Measurements from ENCODE around the gene NRBP1. TPM values are rescaled to one million over a fixed set of nuclear protein-coding genes. Genes with fewer than 3 reads are reported as not detected.

NRBP1 gene
- total and polyA plus RNA-seq, 4 donors: 51.2 to 99.8 (median 87.9) TPM

DNA sequence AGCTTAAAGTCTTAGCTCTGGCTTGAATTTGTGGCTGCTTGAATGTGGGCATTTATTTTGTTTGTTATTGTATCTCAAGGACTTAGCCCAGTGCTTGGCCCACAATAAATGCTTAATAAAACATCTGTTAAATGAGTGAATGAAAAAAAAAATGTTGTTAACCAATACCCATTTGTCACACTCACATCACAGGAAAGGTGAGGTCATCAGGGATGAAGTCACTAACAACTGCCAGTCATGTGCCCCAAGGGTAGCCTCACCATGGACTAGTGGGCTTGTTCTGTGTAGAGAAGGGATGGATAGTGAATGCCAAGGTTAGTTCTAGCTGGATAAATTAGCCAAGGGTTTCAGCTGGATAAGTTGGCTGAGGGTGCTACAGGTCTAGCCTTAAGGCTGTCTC, 3.0 kb downstream of the NRBP1 start:
- peaks cover 6 to 7% of the 10 kb centered on the region in 2 donors for H3K36me3 ChIP-seq (ENCODE audit: control insufficient read depth in 1 of 2, insufficient read depth in 2 of 2, low read length in 1 of 2)
- H3K4me3 ChIP-seq (ENCODE audit: low read length in 2 of 2): no peak overlapping the region
- no peak for DNase-seq
- intact Hi-C loops (cut with DNase I): no loop called here
- H3K27me3 ChIP-seq (ENCODE audit: control insufficient read depth in 1 of 2, insufficient read depth in 2 of 2, low read length in 1 of 2): no peaks in the 10 kb centered on the region
- no peak for ATAC-seq (ENCODE audit: low FRiP score)
- H3K27ac ChIP-seq (ENCODE audit: low read depth in 1 of 2, low read length in 2 of 2): no peak overlapping the region
- H3K9me3 ChIP-seq (ENCODE audit: control insufficient read depth, low read length): no peaks in the 10 kb centered on the region
- H3K4me1 ChIP-seq (ENCODE audit: control insufficient read depth in 1 of 2, insufficient read depth in 2 of 2, low read length in 2 of 2): peaks cover 0 to 2% of the 10 kb centered on the region in 2 donors

DNA sequence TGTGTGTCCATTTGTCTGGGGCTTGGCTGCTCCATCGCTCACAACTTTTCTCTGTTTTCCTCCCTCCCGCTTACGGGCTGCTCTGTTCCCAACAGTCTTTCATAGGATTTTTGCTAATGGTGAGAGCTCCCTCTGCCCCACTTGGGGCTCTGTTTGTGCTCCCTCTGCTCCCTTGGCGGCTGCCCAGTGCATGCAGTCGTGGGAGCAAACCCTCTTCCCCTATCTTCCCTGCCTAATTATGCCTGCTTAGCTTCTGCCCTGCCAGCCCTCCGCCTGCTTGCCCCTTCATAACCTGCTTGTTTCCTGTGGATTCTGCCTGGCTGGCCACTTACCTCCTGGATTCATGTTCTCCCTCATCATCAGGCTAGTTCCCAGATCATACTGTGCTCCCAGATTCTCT, 7.2 kb downstream of the NRBP1 start:
- Histone ChIP-seq H3K9me3 (ENCODE audit: control insufficient read depth, low read length) (no peaks in the 10 kb centered on the region), H3K4me3 (ENCODE audit: low read length in 2 of 2) (no peak overlapping the region), H3K27me3 (ENCODE audit: control insufficient read depth in 1 of 2, insufficient read depth in 2 of 2, low read length in 1 of 2) (no peaks in the 10 kb centered on the region), H3K36me3 (ENCODE audit: control insufficient read depth in 1 of 2, insufficient read depth in 2 of 2, low read length in 1 of 2) (peaks cover 10 to 15% of the 10 kb centered on the region in 2 donors), H3K27ac (ENCODE audit: low read depth in 1 of 2, low read length in 2 of 2) (no peak overlapping the region), H3K4me1 (ENCODE audit: control insufficient read depth in 1 of 2, insufficient read depth in 2 of 2, low read length in 2 of 2) (no peaks in the 10 kb centered on the region)
- DNase-seq (no peak), ATAC-seq (ENCODE audit: low FRiP score) (no peak)
- intact Hi-C loops (cut with DNase I): no loop called here
- 83 to 85% methylated on average over 6 of the region's 6 CpGs for WGBS, 2 donors

DNA sequence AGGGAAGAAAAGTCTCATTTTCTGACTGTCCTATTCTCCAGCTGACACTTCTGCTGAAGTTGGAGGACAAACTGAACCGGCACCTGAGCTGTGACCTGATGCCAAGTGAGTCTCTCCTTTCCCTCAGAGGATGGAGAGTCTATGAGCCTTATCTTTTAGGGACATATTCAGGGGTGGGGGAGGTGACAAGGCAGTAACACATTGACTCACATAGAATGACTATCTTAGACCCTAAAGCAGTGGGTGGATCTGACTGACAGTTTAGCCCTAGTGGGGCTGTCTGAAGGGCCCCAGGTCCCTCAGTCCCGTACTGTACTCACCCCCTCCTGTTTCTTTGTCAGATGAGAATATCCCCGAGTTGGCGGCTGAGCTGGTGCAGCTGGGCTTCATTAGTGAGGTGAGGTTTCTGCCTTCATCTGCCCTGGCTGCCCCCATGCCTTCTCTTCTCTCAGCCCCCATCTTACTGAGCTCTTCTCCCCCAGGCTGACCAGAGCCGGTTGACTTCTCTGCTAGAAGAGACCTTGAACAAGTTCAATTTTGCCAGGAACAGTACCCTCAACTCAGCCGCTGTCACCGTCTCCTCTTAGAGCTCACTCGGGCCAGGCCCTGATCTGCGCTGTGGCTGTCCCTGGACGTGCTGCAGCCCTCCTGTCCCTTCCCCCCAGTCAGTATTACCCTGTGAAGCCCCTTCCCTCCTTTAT, 12.9 kb downstream of the NRBP1 start:
- no peak for ATAC-seq (ENCODE audit: low FRiP score)
- Histone ChIP-seq H3K36me3 (ENCODE audit: control insufficient read depth in 1 of 2, insufficient read depth in 2 of 2, low read length in 1 of 2) (peaks cover 4 to 15% of the 10 kb centered on the region in 2 donors), H3K27ac (ENCODE audit: low read depth in 1 of 2, low read length in 2 of 2) (no peak overlapping the region), H3K4me3 (ENCODE audit: low read length in 2 of 2) (no peak overlapping the region), H3K4me1 (ENCODE audit: control insufficient read depth in 1 of 2, insufficient read depth in 2 of 2, low read length in 2 of 2) (no peaks in the 10 kb centered on the region), H3K27me3 (ENCODE audit: control insufficient read depth in 1 of 2, insufficient read depth in 2 of 2, low read length in 1 of 2) (no peaks in the 10 kb centered on the region), H3K9me3 (ENCODE audit: control insufficient read depth, low read length) (no peaks in the 10 kb centered on the region)
- no peak for DNase-seq
- intact Hi-C loops (cut with DNase I): no loop called here
- WGBS, 2 donors: 79 to 83% methylated on average over 10 of the region's 10 CpGs

DNA sequence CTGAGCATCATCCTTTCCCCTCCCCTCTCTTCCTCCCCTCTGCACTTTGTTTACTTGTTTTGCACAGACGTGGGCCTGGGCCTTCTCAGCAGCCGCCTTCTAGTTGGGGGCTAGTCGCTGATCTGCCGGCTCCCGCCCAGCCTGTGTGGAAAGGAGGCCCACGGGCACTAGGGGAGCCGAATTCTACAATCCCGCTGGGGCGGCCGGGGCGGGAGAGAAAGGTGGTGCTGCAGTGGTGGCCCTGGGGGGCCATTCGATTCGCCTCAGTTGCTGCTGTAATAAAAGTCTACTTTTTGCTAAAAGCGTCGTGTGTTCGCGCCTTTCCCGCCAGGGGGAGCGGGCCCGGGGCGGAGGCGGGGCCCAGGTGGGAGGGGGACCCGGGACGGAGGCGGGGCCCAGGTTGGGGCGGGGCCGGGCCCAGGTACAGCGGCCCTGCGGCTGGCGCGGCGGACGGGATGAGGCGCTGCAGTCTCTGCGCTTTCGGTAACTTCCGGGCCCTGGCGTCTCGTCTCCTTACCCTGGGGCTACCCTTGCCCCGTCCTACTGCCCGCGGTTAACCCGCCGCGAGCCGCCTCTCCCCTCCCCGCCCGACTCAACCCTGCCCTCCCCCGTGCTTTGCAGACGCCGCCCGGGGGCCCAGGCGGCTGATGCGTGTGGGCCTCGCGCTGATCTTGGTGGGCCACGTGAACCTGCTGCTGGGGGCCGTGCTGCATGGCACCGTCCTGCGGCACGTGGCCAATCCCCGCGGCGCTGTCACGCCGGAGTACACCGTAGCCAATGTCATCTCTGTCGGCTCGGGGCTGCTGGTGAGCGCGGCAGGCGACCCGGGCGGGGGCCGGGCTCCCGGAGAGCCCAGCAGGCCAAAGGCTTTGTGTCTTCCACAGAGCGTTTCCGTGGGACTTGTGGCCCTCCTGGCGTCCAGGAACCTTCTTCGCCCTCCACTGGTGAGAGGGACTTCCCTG, 13.8 kb downstream of the NRBP1 start, which contains the start of gene KRTCAP3:
Gene KRTCAP3 (plus strand): TSS at position 424 of the 962 bp plus-strand sequence. CDS start 32 bp downstream, at position 456.
- no peaks in the 10 kb centered on the region for H3K27me3 ChIP-seq (ENCODE audit: control insufficient read depth in 1 of 2, insufficient read depth in 2 of 2, low read length in 1 of 2)
- ATAC-seq (ENCODE audit: low FRiP score) (peak; percentile 51), DNase-seq (no peak)
- H3K4me3 ChIP-seq (ENCODE audit: low read length in 2 of 2): no peak within 1 kb of the TSS
- peak within 1 kb of the TSS in 1 of 2 donors; percentile 16 for H3K27ac ChIP-seq (ENCODE audit: low read depth in 1 of 2, low read length in 2 of 2)
- intact Hi-C loops (cut with DNase I): no loop called here
- no peaks in the 10 kb centered on the region for H3K4me1 ChIP-seq (ENCODE audit: control insufficient read depth in 1 of 2, insufficient read depth in 2 of 2, low read length in 2 of 2)
- no peaks in the 10 kb centered on the region for H3K9me3 ChIP-seq (ENCODE audit: control insufficient read depth, low read length)
- H3K36me3 ChIP-seq (ENCODE audit: control insufficient read depth in 1 of 2, insufficient read depth in 2 of 2, low read length in 1 of 2): peaks cover 0 to 10% of the 10 kb centered on the region in 2 donors
- WGBS, 2 donors: 27 to 37% methylated on average over 57 to 80 of the region's 80 CpGs

DNA sequence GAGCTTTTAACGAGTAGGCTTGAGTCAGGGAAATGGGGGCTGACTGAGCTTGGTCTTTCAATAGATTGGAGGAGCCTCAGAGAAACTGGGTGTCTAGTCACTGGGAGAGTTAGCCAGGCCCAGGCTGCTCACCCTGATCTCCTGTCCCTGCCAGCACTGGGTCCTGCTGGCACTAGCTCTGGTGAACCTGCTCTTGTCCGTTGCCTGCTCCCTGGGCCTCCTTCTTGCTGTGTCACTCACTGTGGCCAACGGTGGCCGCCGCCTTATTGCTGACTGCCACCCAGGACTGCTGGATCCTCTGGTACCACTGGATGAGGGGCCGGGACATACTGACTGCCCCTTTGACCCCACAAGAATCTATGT, 14.5 kb downstream of the NRBP1 start:
- H3K4me3 ChIP-seq (ENCODE audit: low read length in 2 of 2): no peak overlapping the region
- intact Hi-C loops (cut with DNase I): no loop called here
- no peak for ATAC-seq (ENCODE audit: low FRiP score)
- H3K4me1 ChIP-seq (ENCODE audit: control insufficient read depth in 1 of 2, insufficient read depth in 2 of 2, low read length in 2 of 2): no peaks in the 10 kb centered on the region
- H3K27me3 ChIP-seq (ENCODE audit: control insufficient read depth in 1 of 2, insufficient read depth in 2 of 2, low read length in 1 of 2): no peaks in the 10 kb centered on the region
- H3K27ac ChIP-seq (ENCODE audit: low read depth in 1 of 2, low read length in 2 of 2): peak overlapping the region in 1 of 2 donors; percentile 16
- no peak for DNase-seq
- WGBS, 2 donors: 72 to 73% methylated on average over 6 of the region's 6 CpGs
- no peaks in the 10 kb centered on the region for H3K9me3 ChIP-seq (ENCODE audit: control insufficient read depth, low read length)
- peaks cover 0 to 9% of the 10 kb centered on the region in 2 donors for H3K36me3 ChIP-seq (ENCODE audit: control insufficient read depth in 1 of 2, insufficient read depth in 2 of 2, low read length in 1 of 2)

DNA sequence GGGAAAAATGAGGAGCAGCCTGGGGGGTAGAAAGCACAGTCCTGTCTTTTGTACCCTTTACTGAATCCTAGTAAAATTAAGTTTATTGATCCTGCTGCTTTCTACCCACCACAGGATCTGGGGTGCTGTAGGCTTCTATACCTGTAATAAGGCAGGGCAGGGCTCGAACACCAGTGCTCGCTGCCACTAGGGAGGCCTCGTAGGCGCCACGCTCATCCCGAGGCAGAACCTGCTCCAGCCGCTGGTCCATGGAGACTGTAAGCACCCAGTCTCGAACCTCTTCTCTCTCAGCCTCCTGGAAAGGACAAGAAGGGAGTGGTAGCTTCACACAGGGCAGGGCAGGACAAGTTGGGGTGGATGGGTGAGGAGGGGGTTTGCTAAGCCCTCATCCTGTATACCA, 16.7 kb downstream of the NRBP1 start:
- H3K4me3 ChIP-seq (ENCODE audit: low read length in 2 of 2): no peak overlapping the region
- H3K27ac ChIP-seq (ENCODE audit: low read depth in 1 of 2, low read length in 2 of 2): no peak overlapping the region
- DNase-seq (no peak), ATAC-seq (ENCODE audit: low FRiP score) (no peak)
- no peaks in the 10 kb centered on the region for H3K27me3 ChIP-seq (ENCODE audit: control insufficient read depth in 1 of 2, insufficient read depth in 2 of 2, low read length in 1 of 2)
- H3K9me3 ChIP-seq (ENCODE audit: control insufficient read depth, low read length): no peaks in the 10 kb centered on the region
- intact Hi-C loops (cut with DNase I): no loop called here
- 90% methylated on average over 8 of the region's 8 CpGs for WGBS, 2 donors
- peaks cover 5 to 11% of the 10 kb centered on the region in 2 donors for H3K36me3 ChIP-seq (ENCODE audit: control insufficient read depth in 1 of 2, insufficient read depth in 2 of 2, low read length in 1 of 2)
- no peaks in the 10 kb centered on the region for H3K4me1 ChIP-seq (ENCODE audit: control insufficient read depth in 1 of 2, insufficient read depth in 2 of 2, low read length in 2 of 2)

DNA sequence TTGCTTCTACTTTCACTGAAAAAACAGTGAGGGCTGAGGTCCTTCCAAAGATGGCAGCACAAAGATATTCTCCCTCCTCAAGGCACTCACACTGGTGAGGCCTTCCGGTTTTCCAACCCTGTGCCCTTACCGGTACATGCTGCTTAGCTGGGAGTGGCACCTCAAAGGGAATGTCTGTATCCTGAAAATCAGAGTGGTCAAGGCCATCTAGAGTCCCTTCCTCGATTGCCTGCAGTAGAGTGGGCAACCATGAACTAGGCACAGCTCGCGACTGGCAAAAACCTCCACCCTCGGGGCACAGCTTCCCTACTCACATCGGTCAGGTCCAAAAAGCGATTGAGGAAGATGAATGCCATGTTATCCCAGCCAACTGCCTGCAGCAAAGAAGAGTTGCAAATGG, 17.2 kb downstream of the NRBP1 start:
- WGBS, 2 donors: 90% methylated on average over 8 of the region's 8 CpGs

DNA sequence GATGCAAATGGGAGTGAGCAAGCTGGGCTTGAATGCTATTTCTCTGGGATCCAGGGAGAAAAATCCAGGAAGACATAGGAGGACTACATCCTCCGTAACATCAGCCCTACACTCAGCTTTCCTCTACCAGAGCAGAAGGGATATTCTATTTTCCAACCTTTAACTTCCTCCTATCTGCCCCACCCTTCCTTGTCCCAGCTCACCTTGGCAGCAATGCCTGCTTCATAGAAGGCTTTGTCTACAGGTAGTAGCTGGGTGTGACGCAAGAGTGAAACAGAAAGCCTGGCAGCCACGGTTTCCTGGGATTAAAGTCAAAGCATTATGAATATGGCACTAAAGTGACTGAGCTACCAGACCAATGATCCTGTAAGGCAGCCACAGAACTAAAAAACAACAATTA, 17.6 kb downstream of the NRBP1 start:
- no peak for ATAC-seq (ENCODE audit: low FRiP score)
- no peaks in the 10 kb centered on the region for H3K27me3 ChIP-seq (ENCODE audit: control insufficient read depth in 1 of 2, insufficient read depth in 2 of 2, low read length in 1 of 2)
- WGBS, 2 donors: 86 to 89% methylated on average over 3 of the region's 3 CpGs
- no peak for DNase-seq
- H3K36me3 ChIP-seq (ENCODE audit: control insufficient read depth in 1 of 2, insufficient read depth in 2 of 2, low read length in 1 of 2): peaks cover 5 to 6% of the 10 kb centered on the region in 2 donors
- H3K27ac ChIP-seq (ENCODE audit: low read depth in 1 of 2, low read length in 2 of 2): no peak overlapping the region
- intact Hi-C loops (cut with DNase I): no loop called here
- H3K4me3 ChIP-seq (ENCODE audit: low read length in 2 of 2): no peak overlapping the region
- H3K9me3 ChIP-seq (ENCODE audit: control insufficient read depth, low read length): no peaks in the 10 kb centered on the region
- no peaks in the 10 kb centered on the region for H3K4me1 ChIP-seq (ENCODE audit: control insufficient read depth in 1 of 2, insufficient read depth in 2 of 2, low read length in 2 of 2)

More for the DNA sequence above, 17.2 kb downstream of the NRBP1 start:
- H3K36me3 ChIP-seq (ENCODE audit: control insufficient read depth in 1 of 2, insufficient read depth in 2 of 2, low read length in 1 of 2): peaks cover 5 to 9% of the 10 kb centered on the region in 2 donors
- no peak for ATAC-seq (ENCODE audit: low FRiP score)
- H3K4me3 ChIP-seq (ENCODE audit: low read length in 2 of 2): no peak overlapping the region
- H3K9me3 ChIP-seq (ENCODE audit: control insufficient read depth, low read length): no peaks in the 10 kb centered on the region
- DNase-seq: no peak
- H3K27ac ChIP-seq (ENCODE audit: low read depth in 1 of 2, low read length in 2 of 2): no peak overlapping the region
- H3K27me3 ChIP-seq (ENCODE audit: control insufficient read depth in 1 of 2, insufficient read depth in 2 of 2, low read length in 1 of 2): no peaks in the 10 kb centered on the region
- intact Hi-C loops (cut with DNase I): no loop called here
- no peaks in the 10 kb centered on the region for H3K4me1 ChIP-seq (ENCODE audit: control insufficient read depth in 1 of 2, insufficient read depth in 2 of 2, low read length in 2 of 2)
